HG02610 (cell line): Measurements from ENCODE around the gene ADAM12.
"Not testable (repeated sequence)": the region's sequence is repeated elsewhere in the genome, so short reads cannot be mapped to it uniquely, and the experiment has no call there.

ENCODE experiments used
- ATAC-seq: cut with Tn5 transposase; IDR thresholded peaks from one replicate; pipeline ENCODE4 v1.9.1; 2021; ENCODE audit warnings: mild to moderate bottlenecking, moderate library complexity; ENCODE audit not compliant: unreplicated experiment

Gene ADAM12

DNA sequence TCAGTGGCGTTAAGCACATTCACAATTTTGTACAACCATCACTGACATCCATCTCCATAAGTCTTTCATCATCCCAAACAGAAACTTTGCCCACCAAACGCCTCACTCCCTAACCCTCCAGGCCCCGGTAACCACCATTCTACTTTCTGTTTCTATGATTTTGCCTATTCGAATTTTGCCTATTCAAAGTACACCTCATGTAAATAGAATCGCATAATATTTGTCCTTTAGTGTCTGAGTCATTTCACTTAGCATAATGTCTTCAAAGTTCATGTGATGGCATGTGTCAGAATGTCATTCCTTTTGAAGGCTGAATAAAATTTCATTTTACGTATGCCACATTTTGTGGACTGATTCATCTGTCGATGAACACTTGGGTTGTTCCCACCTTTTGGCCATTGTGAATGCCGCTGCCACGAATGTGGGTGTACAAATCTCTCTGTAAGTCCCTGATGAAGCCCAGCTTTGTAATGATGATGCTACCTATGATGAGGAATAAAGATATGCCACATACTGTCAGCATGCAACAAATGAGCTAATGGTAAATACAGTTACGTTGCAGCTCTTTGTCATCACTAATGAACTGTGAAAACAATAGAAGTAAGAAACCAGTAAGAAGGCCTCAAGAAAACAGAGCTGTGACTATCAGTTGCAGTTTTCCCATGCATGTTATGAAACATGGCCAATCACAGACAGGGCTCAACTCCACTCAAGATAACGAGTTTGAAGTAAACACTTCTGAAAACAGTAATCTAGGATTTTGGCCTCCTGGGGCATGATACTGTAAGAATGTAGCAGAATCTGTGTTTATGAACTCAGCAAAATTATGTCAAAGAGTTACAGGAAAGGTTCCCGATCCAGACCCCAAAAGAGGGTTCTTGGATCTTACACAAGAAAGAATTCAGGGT lies 120.0 kb downstream of the ADAM12 start:
- no peak for ATAC-seq

DNA sequence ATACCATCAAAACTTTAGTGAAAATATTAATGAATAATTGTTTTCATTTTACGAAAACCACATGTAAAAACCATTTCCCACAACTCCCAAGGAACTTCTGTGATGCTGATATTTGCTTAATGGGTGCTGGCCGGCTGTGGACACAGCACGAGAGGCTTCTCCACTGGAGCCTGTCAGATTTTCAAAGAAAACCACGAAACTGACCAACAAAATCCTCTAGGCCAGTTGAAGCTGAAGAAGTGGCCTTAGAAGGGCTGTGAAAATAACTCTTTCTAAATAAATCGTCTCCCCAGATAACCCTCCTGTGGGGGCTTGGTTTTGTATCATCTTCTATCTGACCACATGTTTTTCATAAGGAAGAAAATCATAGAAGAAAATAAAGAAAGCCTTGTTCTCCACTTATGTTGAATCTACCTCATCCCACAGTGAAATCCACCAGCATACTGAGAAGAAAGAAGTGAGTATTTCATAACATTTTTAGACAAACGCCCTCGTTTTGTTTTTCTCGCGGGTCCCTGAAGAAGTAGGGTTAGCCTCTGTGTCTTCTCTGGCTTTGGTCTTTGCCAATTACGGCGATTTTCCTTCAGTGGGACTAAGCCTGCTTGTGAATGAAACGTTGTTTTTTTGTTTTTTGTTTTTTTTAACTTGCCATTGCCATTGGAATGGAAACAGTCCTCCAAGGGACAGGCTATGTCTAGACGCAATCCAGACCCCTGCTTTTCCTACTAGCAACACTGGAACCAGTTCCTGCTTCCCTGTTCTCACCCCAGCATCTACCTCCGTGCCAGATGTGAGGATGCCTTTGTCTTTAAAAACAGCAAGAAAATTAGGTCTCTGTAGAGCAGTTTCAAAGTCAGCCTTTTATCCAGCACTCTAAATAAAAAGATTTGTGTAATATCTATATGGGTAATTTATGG lies 123.9 kb downstream of the ADAM12 start:
- no peak for ATAC-seq

DNA sequence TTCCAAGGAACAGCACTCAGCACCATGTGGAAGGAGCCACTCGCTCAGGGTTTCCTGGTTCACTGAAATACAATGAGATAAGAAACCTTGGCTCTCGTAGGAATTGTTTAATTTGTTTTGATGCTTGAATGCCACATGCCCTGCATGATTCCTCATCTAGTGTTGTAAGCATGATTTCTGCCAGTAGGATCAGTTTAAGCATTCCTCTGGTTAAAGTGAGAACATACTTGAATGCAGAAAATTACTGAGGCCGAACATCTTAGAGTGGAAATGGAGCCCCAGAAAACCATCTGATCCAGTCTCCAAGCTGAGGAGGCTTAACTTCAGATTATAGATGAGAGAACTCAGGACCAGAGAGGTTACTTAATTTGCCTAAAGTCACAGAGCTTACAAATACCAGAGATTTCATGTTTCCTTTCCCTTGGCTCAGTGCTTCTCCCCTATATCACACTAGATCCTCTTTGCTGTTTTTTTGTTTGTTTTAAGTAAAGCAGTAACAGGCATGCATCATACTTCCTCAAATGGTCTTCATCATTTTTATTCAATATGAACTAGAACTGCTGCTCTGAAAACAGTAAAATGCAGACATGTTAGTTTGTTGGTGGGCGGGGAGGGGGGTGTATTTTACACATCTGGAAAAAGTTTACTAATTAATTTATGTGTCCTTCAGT lies 125.1 kb downstream of the ADAM12 start:
- ATAC-seq, result no peak

DNA sequence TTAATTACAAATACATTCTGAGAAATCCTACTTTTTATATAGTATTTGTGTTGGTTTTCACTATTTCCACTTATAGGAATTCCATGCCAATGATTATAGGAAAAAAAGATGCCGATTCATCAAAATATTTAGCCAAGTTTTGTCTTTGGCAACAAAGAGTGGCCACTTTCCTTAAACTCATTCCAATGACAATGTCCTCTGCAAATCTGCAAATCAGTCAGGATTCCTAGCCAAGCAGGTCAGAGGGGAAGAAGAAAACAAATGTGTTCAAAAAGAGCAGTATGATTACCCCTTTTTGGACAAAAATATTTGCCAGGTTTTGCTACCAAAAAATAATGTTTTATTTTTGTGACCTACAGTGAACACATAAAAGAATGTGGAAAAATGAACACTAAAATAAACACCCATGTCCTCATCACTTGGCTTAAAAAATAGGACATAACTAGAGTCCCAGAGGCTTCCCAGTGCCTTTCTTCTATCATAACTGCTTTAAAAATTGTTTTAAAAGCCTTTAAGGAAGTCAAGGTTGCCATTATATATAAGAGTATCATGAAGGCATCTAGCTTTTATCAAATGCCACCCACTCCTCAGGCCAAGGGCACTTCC lies 125.9 kb downstream of the ADAM12 start:
- ATAC-seq, result no peak

GRCh38 chr10:126259760-126260479 lies 128.4 kb downstream of the ADAM12 start:
- no peak for ATAC-seq

- ATAC-seq, result no peak
Observed at GRCh38 chr10:126256864-126257263, 131.4 kb downstream of the ADAM12 start.

DNA sequence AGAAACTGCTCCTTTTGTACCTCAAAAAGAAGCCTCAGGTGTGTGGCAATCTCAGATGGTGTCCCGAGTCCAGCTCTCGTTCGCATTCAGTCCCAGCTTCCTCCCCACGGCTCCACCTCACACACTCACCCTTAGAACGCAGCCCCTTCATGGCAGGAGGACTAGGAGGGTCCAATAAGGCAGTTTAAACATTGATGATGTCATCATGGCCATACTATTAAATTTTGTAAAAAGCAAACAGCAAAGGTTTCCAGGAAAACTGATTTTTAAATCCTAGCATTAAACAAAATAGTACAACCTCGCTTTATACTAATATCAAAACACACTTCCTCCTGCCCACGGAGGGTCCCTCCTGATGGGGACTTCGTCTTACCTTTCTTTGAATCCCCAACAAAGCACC lies 133.0 kb downstream of the ADAM12 start:
- no peak for ATAC-seq

DNA sequence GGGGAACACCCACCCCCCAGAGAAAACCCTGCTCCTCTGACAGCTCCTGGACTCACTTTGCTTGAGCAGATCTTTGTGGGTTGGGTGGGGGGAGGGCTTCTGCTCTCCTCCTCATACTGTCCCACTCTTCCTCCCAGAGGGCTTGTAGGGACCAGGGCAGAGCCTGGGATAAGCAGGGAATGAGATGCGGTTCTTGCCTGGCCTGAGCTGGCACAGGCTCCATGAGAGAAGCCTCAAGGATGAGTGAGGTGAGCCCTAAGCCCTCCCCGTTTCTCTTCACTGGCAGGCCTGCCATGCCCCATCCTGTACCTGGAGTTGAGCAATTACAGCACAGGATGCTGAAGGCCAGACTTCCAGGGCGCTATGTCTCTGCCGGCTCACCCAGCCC lies 134.7 kb downstream of the ADAM12 start:
- no peak for ATAC-seq

GRCh38 chr10:126252884-126253610 lies 135.2 kb downstream of the ADAM12 start:
- ATAC-seq, result no peak

DNA sequence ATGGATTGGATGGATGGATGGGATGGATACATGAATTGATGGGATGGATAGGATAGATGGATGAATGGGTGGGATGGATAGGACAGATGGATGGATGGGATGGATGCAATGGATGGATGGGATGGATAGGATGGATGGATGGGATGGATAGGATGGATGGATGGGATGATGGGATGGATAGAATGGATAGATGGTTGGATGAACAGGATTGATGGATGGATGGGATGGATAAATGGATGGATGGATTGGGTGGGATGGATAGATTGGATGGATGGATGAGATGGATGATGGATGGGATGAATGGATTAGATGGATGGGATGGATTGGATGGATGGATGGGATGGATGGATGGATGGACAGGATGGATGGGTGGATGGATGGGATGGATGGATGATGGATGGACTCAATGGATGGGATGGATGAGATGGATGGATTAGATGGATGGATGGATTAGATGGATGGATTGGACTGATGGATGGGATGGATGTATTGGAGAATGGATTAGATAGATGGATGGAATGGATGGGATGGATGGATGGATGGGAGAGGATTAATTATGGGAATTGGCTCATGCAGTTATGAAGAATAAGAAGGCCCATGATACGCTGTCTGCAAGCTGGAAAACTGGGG lies 136.4 kb downstream of the ADAM12 start:
- no peak for ATAC-seq

DNA sequence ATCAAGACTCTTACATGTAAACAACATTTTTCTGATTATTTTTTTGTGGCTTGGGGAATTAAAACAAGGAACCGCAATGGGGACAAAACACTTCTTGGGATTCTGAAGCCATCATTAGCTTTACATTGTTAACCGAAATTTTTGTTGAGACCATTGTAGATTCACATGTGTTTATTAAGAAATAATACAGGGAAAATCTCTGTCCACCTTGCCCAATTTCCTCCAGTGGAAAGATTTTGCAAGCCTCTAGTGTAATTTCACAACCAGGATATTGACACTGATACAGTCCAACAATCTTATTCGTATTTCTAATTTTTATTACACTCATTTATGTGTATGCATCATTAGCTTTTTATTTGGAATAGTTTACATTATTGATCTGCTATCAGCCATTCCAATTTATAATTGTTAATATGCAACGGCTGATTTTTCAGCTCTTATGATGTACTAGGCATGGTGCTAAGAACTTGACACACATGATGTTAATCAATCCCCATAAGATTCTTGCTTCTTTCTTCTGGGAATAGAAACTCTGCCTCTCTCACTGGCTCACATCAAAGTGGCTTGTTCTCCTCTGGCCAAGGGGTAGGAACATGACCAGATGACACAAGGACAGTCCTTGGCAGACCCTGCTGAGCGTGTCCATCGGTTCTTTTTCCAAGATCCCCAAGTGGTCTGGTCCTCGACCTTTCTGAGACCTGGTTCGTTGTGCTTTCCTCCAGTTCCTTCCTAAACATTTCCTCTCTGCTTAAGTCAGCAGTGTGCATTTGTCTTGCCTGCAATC lies 137.6 kb downstream of the ADAM12 start:
- ATAC-seq, result no peak

DNA sequence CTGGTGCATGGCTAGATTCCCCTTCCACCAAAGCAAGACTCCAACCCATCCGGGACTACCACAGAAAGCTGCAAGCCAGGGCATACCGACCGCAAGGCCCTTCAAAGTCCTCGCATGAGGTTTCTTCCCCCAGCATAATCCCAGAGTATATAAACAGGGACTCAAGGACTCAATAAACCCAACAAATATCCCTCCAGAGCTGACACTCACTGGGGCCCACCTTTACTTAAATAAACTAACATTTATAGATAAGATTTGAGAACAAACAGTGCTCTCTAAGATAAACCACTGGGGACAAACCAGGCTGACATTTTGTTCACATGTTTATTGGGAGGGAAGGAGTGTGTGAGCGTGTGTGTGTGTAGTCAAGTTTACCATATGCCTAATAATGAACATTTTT lies 138.2 kb downstream of the ADAM12 start:
- ATAC-seq, result no peak

- ATAC-seq, result no peak
Observed at GRCh38 chr10:126247446-126247975, 140.8 kb downstream of the ADAM12 start.

DNA sequence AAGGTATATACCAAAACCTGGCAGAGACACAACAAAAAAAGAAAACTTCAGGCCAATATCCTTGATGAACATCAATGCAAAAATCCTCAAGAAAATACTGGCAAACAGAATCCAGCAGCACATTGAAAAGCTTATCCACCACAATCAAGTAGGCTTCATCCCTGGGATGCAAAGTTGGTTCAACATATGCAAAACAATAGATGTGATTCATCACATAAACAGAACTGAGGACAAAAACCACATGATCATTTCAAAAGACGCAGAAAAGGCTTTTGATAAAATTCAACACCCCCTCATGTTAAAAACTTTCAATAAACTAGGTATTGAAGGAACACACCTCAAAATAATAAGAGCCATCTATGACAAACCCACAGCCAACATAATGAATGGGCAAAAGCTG lies 141.9 kb downstream of the ADAM12 start:
- ATAC-seq, result not testable (repeated sequence)

- ATAC-seq, result no peak
Observed at GRCh38 chr10:126245501-126245900, 142.8 kb downstream of the ADAM12 start.

DNA sequence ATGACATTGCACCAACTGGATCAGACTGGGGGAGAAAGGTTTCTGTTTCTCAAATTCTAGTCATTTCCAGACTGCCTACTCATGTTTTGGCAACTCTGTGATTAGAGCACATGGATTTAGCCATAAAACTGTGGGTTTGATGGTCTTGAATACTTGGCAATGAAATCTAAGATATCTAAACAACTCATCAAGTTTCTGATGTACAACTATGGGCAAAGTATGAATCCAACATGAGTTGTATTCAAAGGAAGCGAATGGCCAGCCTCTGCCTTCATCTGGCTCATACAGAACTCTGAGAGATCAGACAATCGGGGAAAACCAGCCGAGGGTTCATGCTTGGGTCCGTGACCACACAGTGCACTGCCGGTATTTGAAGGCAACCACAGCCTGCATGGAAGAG lies 144.3 kb downstream of the ADAM12 start:
- no peak for ATAC-seq

- ATAC-seq, result no peak
Observed at GRCh38 chr10:126243306-126243705, 145.0 kb downstream of the ADAM12 start.
